K562 (cell line): Measurements from ENCODE around the gene AP3S2. TPM values are rescaled to one million over a fixed set of nuclear protein-coding genes. Genes with fewer than 3 reads are reported as not detected.

Source experiments
- CAMTA2 ChIP-seq: fragments of 250-450 bp; sonication (Bioruptor Pico); conservative IDR thresholded peaks from 2 replicates; pipeline ENCODE4 v1.5.1; 2022
- DDX20 ChIP-seq: fragments of 450-650 bp; IDR thresholded peaks from 2 replicates; pipeline ENCODE4 v1.6.1; 2016; ENCODE audit warnings: missing genetic modification characterization, low read depth, mild to moderate bottlenecking, missing compliant biosample characterization, moderate library complexity
- KLF16 ChIP-seq: IDR thresholded peaks from 2 replicates; pipeline ENCODE4 v1.6.1; 2016; ENCODE audit warnings: antibody characterized with exemption
- LEF1 ChIP-seq: fragments of 450-650 bp; IDR thresholded peaks from 2 replicates; pipeline ENCODE4 v1.6.1; 2016; ENCODE audit warnings: mild to moderate bottlenecking
- MTA2 ChIP-seq: fragments of 450-650 bp; IDR thresholded peaks from 2 replicates; pipeline ENCODE4 v1.6.1; 2016; ENCODE audit warnings: low read depth
- NEUROD1 ChIP-seq: fragments of 150-350 bp; IDR thresholded peaks from 2 replicates; pipeline ENCODE4 v1.6.1; 2014; ENCODE audit warnings: borderline replicate concordance, low read length, low read depth; ENCODE audit not compliant: partially characterized antibody
- PHF20 ChIP-seq: fragments of 450-650 bp; IDR thresholded peaks from 2 replicates; pipeline ENCODE4 v1.6.1; 2018; ENCODE audit not compliant: partially characterized antibody
- POLR2A ChIP-seq: fragments of 450-650 bp; conservative IDR thresholded peaks from 2 replicates; pipeline ENCODE4 v1.6.1; 2016
- POLR2B ChIP-seq: fragments of 450-650 bp; IDR thresholded peaks from 2 replicates; pipeline ENCODE4 v1.6.1; 2018; ENCODE audit warnings: low read depth; ENCODE audit not compliant: partially characterized antibody
- SAP30 ChIP-seq: fragments of 200-600 bp; sonication (generic); IDR thresholded peaks from 2 replicates; pipeline ENCODE4 v1.6.1; 2012; ENCODE audit warnings: borderline replicate concordance, low read depth, mild to moderate bottlenecking, moderate library complexity, low read length, control low read depth, inconsistent platforms; ENCODE audit not compliant: insufficient read depth, poor library complexity, severe bottlenecking
- TEAD4 ChIP-seq, 2 experiments: sonication (generic) in 1 of 2; formaldehyde crosslinking in 1 of 2; IDR thresholded peaks; 2 replicates each; pipeline versions ENCODE4 v1.6.1 to v1.8.0; 2012 to 2022; ENCODE audit warnings: borderline replicate concordance in 1 of 2, inconsistent platforms in 1 of 2, low read length in 1 of 2, mild to moderate bottlenecking in 1 of 2, missing genetic modification reagents in 1 of 2
- ZEB2 ChIP-seq: fragments of 450-650 bp; IDR thresholded peaks from 2 replicates; pipeline ENCODE4 v1.6.1; 2016
- ZNF175 ChIP-seq: fragments of 200-800 bp; sonication (Bioruptor generic); IDR thresholded peaks from 2 replicates; pipeline ENCODE4 v1.6.1; 2016; ENCODE audit warnings: low read depth, mild to moderate bottlenecking, missing genetic modification characterization, missing compliant biosample characterization
- ZNF212 ChIP-seq: fragments of 450-650 bp; formaldehyde crosslinking; IDR thresholded peaks from 2 replicates; pipeline ENCODE4 v1.4.0; 2020; ENCODE audit warnings: mild to moderate bottlenecking
- ZNF354B ChIP-seq: fragments of 250-450 bp; sonication (Bioruptor Pico); IDR thresholded peaks from 2 replicates; pipeline ENCODE4 v1.4.0; 2020
- ZNF76 ChIP-seq: fragments of 250-450 bp; sonication (Bioruptor Pico); IDR thresholded peaks from 2 replicates; pipeline ENCODE4 v1.4.0; 2020; ENCODE audit warnings: mild to moderate bottlenecking, moderate library complexity, borderline replicate concordance
- ZNF830 ChIP-seq: fragments of 250-450 bp; sonication (Bioruptor Pico); IDR thresholded peaks from 2 replicates; pipeline ENCODE4 v1.5.0; 2021; ENCODE audit warnings: mild to moderate bottlenecking
- polyA plus RNA-seq, 8 experiments: library from polyadenylated mRNA; depleted of rRNA in 4 of 8; stranded (reverse) in 5 of 8; unstranded in 3 of 8; fragments of >200 nt; fragmentation: Nextera tagmentation in 2 of 8; fragmentation: Illumina TruSeq in 1 of 8; extraction: Ambion mirVana in 2 of 8; extraction: Trizol in 1 of 8; gene quantifications; 2 replicates each; pipeline versions ENCODE4 v1.2.1 to v1.2.3, GENCODE V29; 2011 to 2014; ENCODE audit warnings: inconsistent platforms in 1 of 8, missing spikeins in 1 of 8
- total RNA-seq, 7 experiments: library from RNA; depleted of rRNA in 6 of 7; stranded (reverse); fragments of >200 nt in 6 of 7; fragmentation: Illumina TruSeq in 2 of 7; extraction: Trizol in 2 of 7; gene quantifications; 2 replicates each; pipeline versions ENCODE4 v1.2.1 to v1.2.3, GENCODE V29; 2011 to 2021; ENCODE audit warnings: low replicate concordance in 1 of 7
- TF ChIP-seq, protein P1 (sequence below): fragments of 250-450 bp; sonication (Bioruptor Pico); IDR thresholded peaks from 2 replicates; pipeline ENCODE4 v1.8.0; 2021; ENCODE audit warnings: moderate library complexity, mild to moderate bottlenecking, inconsistent platforms
- TF ChIP-seq, protein P2 (sequence below): sonication (generic); formaldehyde crosslinking; IDR thresholded peaks from 2 replicates; pipeline ENCODE4 v1.8.0; 2023; ENCODE audit warnings: mild to moderate bottlenecking, missing genetic modification reagents
- TF ChIP-seq, protein P3 (sequence below), 2 experiments: fragments of 150-350 bp in 1 of 2; IDR thresholded peaks; 2 replicates each; pipeline ENCODE4 v1.6.1; 2012 to 2016; ENCODE audit warnings: low read depth in 2 of 2, low read length in 2 of 2, mild to moderate bottlenecking in 1 of 2, moderate library complexity in 1 of 2

Gene AP3S2
- total and polyA plus RNA-seq, 9 of the 15 experiments (the other 6 are each of a cell fraction or from before 2014, with no cell fraction given) = 16.4 to 54.1 (median 37.4) TPM

DNA sequence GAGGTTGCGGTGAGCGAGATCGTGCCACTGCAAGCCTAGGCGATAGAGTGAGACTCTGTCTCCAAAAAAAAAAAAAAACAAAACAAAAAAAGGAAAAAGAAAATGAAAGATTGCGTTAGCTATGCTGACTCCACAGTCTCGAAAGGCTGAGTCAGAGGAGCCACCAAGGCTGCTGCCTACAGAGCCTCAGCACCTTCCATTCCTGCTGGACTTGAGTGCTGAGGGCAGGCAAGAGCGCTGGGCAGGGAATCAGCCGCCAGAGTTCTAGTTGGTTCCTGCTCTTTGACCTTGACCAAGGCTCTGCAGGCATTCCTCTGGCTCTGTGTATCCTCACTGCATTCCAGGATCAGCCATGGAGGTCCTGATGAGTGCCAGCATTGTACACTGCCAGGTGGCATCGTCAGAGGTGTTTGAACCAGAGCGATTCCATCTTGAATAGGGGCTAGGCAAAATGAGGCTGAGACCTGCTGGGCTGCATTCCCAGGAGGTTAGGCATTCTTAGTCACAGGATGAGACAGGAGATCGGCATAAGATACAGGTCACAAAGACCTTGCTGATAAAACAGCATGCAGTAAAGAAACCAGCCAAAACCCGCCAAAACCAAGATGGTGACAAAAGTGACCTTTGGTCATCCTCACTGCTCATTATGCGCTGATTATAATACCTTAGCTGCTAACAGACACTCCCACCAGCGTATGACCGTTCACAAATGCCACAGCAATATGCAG lies 111.7 kb downstream of the AP3S2 start (continued):
- TF ChIP-seq POLR2B = no peak
- TF ChIP-seq SAP30 = no peak
- TF ChIP-seq, protein P1, sequence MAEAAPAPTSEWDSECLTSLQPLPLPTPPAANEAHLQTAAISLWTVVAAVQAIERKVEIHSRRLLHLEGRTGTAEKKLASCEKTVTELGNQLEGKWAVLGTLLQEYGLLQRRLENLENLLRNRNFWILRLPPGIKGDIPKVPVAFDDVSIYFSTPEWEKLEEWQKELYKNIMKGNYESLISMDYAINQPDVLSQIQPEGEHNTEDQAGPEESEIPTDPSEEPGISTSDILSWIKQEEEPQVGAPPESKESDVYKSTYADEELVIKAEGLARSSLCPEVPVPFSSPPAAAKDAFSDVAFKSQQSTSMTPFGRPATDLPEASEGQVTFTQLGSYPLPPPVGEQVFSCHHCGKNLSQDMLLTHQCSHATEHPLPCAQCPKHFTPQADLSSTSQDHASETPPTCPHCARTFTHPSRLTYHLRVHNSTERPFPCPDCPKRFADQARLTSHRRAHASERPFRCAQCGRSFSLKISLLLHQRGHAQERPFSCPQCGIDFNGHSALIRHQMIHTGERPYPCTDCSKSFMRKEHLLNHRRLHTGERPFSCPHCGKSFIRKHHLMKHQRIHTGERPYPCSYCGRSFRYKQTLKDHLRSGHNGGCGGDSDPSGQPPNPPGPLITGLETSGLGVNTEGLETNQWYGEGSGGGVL (CRISPR knock-in tag) = peak; percentile 85
- TF ChIP-seq PHF20 = no peak
- TF ChIP-seq, protein P2, sequence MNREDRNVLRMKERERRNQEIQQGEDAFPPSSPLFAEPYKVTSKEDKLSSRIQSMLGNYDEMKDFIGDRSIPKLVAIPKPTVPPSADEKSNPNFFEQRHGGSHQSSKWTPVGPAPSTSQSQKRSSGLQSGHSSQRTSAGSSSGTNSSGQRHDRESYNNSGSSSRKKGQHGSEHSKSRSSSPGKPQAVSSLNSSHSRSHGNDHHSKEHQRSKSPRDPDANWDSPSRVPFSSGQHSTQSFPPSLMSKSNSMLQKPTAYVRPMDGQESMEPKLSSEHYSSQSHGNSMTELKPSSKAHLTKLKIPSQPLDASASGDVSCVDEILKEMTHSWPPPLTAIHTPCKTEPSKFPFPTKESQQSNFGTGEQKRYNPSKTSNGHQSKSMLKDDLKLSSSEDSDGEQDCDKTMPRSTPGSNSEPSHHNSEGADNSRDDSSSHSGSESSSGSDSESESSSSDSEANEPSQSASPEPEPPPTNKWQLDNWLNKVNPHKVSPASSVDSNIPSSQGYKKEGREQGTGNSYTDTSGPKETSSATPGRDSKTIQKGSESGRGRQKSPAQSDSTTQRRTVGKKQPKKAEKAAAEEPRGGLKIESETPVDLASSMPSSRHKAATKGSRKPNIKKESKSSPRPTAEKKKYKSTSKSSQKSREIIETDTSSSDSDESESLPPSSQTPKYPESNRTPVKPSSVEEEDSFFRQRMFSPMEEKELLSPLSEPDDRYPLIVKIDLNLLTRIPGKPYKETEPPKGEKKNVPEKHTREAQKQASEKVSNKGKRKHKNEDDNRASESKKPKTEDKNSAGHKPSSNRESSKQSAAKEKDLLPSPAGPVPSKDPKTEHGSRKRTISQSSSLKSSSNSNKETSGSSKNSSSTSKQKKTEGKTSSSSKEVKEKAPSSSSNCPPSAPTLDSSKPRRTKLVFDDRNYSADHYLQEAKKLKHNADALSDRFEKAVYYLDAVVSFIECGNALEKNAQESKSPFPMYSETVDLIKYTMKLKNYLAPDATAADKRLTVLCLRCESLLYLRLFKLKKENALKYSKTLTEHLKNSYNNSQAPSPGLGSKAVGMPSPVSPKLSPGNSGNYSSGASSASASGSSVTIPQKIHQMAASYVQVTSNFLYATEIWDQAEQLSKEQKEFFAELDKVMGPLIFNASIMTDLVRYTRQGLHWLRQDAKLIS (CRISPR knock-in tag) = no peak
- 0 out of 2 replicates have a peak, but pooled peaks have one; percentile 14 for TF ChIP-seq TEAD4 (IDR thresholded peaks at IDR 0.05; ENCODE audit: low read length)
- TF ChIP-seq TEAD4 (CRISPR knock-in tag; IDR thresholded peaks at IDR 0.05; ENCODE audit: borderline replicate concordance) = no peak
- no peak for TF ChIP-seq ZEB2
- TF ChIP-seq ZNF354B (CRISPR knock-in tag) = peak; percentile 97
- TF ChIP-seq, protein P3, sequence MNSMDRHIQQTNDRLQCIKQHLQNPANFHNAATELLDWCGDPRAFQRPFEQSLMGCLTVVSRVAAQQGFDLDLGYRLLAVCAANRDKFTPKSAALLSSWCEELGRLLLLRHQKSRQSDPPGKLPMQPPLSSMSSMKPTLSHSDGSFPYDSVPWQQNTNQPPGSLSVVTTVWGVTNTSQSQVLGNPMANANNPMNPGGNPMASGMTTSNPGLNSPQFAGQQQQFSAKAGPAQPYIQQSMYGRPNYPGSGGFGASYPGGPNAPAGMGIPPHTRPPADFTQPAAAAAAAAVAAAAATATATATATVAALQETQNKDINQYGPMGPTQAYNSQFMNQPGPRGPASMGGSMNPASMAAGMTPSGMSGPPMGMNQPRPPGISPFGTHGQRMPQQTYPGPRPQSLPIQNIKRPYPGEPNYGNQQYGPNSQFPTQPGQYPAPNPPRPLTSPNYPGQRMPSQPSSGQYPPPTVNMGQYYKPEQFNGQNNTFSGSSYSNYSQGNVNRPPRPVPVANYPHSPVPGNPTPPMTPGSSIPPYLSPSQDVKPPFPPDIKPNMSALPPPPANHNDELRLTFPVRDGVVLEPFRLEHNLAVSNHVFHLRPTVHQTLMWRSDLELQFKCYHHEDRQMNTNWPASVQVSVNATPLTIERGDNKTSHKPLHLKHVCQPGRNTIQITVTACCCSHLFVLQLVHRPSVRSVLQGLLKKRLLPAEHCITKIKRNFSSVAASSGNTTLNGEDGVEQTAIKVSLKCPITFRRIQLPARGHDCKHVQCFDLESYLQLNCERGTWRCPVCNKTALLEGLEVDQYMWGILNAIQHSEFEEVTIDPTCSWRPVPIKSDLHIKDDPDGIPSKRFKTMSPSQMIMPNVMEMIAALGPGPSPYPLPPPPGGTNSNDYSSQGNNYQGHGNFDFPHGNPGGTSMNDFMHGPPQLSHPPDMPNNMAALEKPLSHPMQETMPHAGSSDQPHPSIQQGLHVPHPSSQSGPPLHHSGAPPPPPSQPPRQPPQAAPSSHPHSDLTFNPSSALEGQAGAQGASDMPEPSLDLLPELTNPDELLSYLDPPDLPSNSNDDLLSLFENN (IDR thresholded peaks at IDR 0.05; ENCODE audit: low read depth in 2 of 2, low read length in 2 of 2) = no peak
- peak; percentile 95 for TF ChIP-seq ZNF212 (CRISPR knock-in tag)
- TF ChIP-seq ZNF175 = peak; percentile 96
- no peak for TF ChIP-seq MTA2
- TF ChIP-seq KLF16 = peak; percentile 64; the same call in 1 of the 2 replicates
- peak; percentile 93 for TF ChIP-seq CAMTA2 (CRISPR knock-in tag)
- peak; percentile 99 for TF ChIP-seq ZNF76 (CRISPR knock-in tag)
- TF ChIP-seq POLR2A = no peak
- TF ChIP-seq DDX20 (tag) = peak; percentile 96
- TF ChIP-seq ZNF830 (CRISPR knock-in tag) = peak; percentile 97
- TF ChIP-seq NEUROD1 = no peak
- peak; percentile 46; the same call in 1 of the 2 replicates for TF ChIP-seq LEF1
